Measurements from ENCODE around the gene CAMKK1. TPM values are rescaled to one million over a fixed set of nuclear protein-coding genes. Genes with fewer than 3 reads are reported as not detected.

Gene CAMKK1
- total and polyA plus RNA-seq, 2 of the 4 experiments (the other 2 are of a cell fraction): 4.1 to 8.2 TPM

DNA sequence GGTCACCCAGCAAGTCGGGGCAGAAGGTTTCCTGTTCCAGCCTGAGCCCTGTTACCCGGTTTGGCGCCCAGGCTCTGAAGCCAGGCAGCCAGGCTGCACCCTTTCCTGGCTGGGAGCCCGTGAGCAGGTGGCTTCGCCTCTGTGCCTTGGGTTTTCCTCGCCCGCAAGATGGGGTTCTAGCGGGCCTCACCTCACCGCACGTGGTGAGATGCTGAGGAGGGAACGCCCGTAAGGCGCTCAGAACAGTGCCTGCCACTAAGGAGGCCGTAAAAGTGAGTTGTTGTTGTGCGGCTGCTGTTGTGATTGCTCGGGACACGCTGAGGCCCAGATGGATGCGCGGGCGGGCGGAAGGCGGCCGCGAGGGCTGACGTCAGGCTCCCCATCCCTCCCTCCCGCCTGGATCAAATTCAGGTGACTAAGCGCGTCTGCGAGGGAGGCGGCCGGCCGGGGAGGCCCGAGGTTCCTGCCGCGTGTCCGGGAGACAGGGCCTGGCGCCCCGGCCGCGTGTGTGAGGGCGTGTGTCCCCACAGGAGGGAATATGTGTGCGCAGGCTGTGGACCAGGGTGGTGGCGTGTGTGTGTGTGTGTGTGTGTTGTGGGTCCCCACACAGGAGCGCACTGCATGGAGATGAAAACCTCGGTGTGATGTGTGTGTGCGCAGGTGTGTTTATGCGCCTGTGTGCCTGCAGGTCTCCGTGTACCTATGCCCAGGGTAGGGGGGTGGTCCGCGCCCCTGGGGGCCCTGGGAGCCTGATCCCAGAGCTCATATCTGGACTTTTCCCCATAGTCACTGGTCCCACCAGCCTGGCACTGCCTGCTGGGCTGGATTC is 4.3 kb downstream of the CAMKK1 start:
- ChIA-PET CTCF (no interaction called here), POLR2A (ENCODE audit: unreplicated experiment) (no interaction called here)
- ATAC-seq (ENCODE audit: low read depth) (peak; percentile 37), DNase-seq (peak; percentile 94)
- no peaks in the 10 kb centered on the region for H3K27me3 ChIP-seq (ENCODE audit: control insufficient read depth, insufficient read depth, low read length)
- peak overlapping the region; percentile 39 for H3K4me2 ChIP-seq (ENCODE audit: low read depth, low read length)
- peak overlapping the region; percentile 90 for H4K5ac ChIP-seq (ENCODE audit: low read depth, low read length)
- peak overlapping the region; percentile 70 for H3K23ac ChIP-seq (ENCODE audit: low read depth, low read length)
- H3K9me3 ChIP-seq (ENCODE audit: control insufficient read depth, insufficient read depth, low read length): no peaks in the 10 kb centered on the region
- H3K4me1 ChIP-seq (ENCODE audit: control insufficient read depth, insufficient read depth, low read length): peaks cover 49% of the 10 kb centered on the region
- peak overlapping the region; percentile 73 to 100 for H4K8ac ChIP-seq (ENCODE audit: low read depth in 2 of 2, low read length in 2 of 2)
- H2BK15ac ChIP-seq (ENCODE audit: low read depth, low read length): peak overlapping the region; percentile 100; the same call in 2 of the 3 replicates
- peak overlapping the region; percentile 97 for H2AFZ ChIP-seq (replicated peaks; ENCODE audit: low read length, poor library complexity)
- peaks cover 18% of the 10 kb centered on the region for H3K9me1 ChIP-seq (ENCODE audit: insufficient read depth, low read length)
- H3K4ac ChIP-seq (ENCODE audit: low read depth, low read length): peak overlapping the region; percentile 87
- H2BK5ac ChIP-seq (ENCODE audit: low read depth, low read length, poor library complexity, severe bottlenecking): peak overlapping the region; percentile 97
- no TSS peak for BruUV-seq (replicated peaks)
- H3K56ac ChIP-seq (ENCODE audit: extremely low read depth, insufficient read depth, low read length): peak overlapping the region; percentile 49
- H4K20me1 ChIP-seq (ENCODE audit: insufficient read depth, low read length): peaks cover 6% of the 10 kb centered on the region; the same call in 1 of the 2 replicates
- H3K4me3 ChIP-seq (ENCODE audit: insufficient read depth, low read depth, low read length): no peak overlapping the region
- peaks cover 4% of the 10 kb centered on the region; the same call in 1 of the 2 replicates for H3K36me3 ChIP-seq (ENCODE audit: control insufficient read depth, insufficient read depth, low read length)
- H2AK5ac ChIP-seq (ENCODE audit: low read depth, low read length): peak overlapping the region; percentile 100
- intact Hi-C loops (cut with micrococcal nuclease) (loop anchor here (2.0 kb wide), 1 partner anchor 26 kb away; no protein-coding TSS in a partner anchor), dilution Hi-C loops (cut with HindIII; ENCODE audit: low sequenced_read_pairs, unreplicated experiment) (no loop called here), in situ Hi-C loops (cut with MboI; ENCODE audit: low sequenced_read_pairs) (no loop called here)
- H3K27ac ChIP-seq (ENCODE audit: insufficient read depth, low read length): peak overlapping the region; percentile 75
- peaks cover 14 to 56% of the 10 kb centered on the region in 2 experiments; a peak in 3 of 4 replicates for H3K79me1 ChIP-seq (ENCODE audit: low read depth in 1 of 2, low read length in 2 of 2)
- H2BK120ac ChIP-seq (ENCODE audit: low read depth, low read length): peak overlapping the region; percentile 77
- 50% methylated on average over 11 of the region's 50 CpGs; no CpG with 5 or more reads in 1 of the 2 experiments for WGBS, 2 experiments (ENCODE audit: extremely low coverage in 2 of 2, insufficient read length in 1 of 2)
- peak overlapping the region; percentile 98 for H4K91ac ChIP-seq (ENCODE audit: insufficient read depth, low read depth, low read length)
- peak overlapping the region; percentile 30 for H3K9ac ChIP-seq (ENCODE audit: low read depth, low read length)
- H3K18ac ChIP-seq (ENCODE audit: low read depth, low read length): peak overlapping the region; percentile 51
- peak overlapping the region; percentile 99 for H2AK9ac ChIP-seq (replicated peaks; ENCODE audit: low read depth, low read length, poor library complexity)
- H3K14ac ChIP-seq (replicated peaks; ENCODE audit: low read depth, low read length): peak overlapping the region; percentile 84
- peak overlapping the region; percentile 88; the same call in 1 of the 2 replicates for H2BK20ac ChIP-seq (ENCODE audit: low read depth, low read length)
- TF ChIP-seq, protein P1, sequence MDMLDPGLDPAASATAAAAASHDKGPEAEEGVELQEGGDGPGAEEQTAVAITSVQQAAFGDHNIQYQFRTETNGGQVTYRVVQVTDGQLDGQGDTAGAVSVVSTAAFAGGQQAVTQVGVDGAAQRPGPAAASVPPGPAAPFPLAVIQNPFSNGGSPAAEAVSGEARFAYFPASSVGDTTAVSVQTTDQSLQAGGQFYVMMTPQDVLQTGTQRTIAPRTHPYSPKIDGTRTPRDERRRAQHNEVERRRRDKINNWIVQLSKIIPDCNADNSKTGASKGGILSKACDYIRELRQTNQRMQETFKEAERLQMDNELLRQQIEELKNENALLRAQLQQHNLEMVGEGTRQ (IDR thresholded peaks at IDR 0.05; ENCODE audit: low read depth, low read length): peak; percentile 11; the same call in 1 of the 2 replicates
- TF ChIP-seq RFX5 (IDR thresholded peaks at IDR 0.05; ENCODE audit: low read depth, low read length) (no peak), MAFK (IDR thresholded peaks at IDR 0.05; ENCODE audit: low read depth, low read length) (no peak), CEBPB (IDR thresholded peaks at IDR 0.05; ENCODE audit: low read depth, low read length) (no peak), MAZ (IDR thresholded peaks at IDR 0.05; ENCODE audit: borderline replicate concordance, low read depth, low read length) (peak; percentile 90), BHLHE40 (IDR thresholded peaks at IDR 0.05; ENCODE audit: low read depth, low read length) (peak; percentile 41; the same call in 1 of the 2 replicates), RAD21 (IDR thresholded peaks at IDR 0.05; ENCODE audit: low read length) (no peak), POLR2A (IDR thresholded peaks at IDR 0.05; ENCODE audit: low read depth, low read length) (peak; percentile 81), RCOR1 (IDR thresholded peaks at IDR 0.05; ENCODE audit: insufficient replicate concordance, low read length) (no peak), SMC3 (IDR thresholded peaks at IDR 0.05; ENCODE audit: low read depth, low read length) (no peak), CHD1 (IDR thresholded peaks at IDR 0.05; ENCODE audit: low read depth, low read length) (no peak)
- TF ChIP-seq, protein P2, sequence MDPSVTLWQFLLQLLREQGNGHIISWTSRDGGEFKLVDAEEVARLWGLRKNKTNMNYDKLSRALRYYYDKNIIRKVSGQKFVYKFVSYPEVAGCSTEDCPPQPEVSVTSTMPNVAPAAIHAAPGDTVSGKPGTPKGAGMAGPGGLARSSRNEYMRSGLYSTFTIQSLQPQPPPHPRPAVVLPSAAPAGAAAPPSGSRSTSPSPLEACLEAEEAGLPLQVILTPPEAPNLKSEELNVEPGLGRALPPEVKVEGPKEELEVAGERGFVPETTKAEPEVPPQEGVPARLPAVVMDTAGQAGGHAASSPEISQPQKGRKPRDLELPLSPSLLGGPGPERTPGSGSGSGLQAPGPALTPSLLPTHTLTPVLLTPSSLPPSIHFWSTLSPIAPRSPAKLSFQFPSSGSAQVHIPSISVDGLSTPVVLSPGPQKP (IDR thresholded peaks at IDR 0.05; ENCODE audit: borderline replicate concordance, low read depth, low read length): no peak
- TF ChIP-seq, protein P3, sequence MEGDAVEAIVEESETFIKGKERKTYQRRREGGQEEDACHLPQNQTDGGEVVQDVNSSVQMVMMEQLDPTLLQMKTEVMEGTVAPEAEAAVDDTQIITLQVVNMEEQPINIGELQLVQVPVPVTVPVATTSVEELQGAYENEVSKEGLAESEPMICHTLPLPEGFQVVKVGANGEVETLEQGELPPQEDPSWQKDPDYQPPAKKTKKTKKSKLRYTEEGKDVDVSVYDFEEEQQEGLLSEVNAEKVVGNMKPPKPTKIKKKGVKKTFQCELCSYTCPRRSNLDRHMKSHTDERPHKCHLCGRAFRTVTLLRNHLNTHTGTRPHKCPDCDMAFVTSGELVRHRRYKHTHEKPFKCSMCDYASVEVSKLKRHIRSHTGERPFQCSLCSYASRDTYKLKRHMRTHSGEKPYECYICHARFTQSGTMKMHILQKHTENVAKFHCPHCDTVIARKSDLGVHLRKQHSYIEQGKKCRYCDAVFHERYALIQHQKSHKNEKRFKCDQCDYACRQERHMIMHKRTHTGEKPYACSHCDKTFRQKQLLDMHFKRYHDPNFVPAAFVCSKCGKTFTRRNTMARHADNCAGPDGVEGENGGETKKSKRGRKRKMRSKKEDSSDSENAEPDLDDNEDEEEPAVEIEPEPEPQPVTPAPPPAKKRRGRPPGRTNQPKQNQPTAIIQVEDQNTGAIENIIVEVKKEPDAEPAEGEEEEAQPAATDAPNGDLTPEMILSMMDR (conservative IDR thresholded peaks at IDR 0.05; ENCODE audit: low read depth, low read length): no peak
